ENCODE data around the gene CDC27. TPM values are rescaled to one million over a fixed set of nuclear protein-coding genes. Genes with fewer than 3 reads are reported as not detected.
"Not testable (repeated sequence)": the region's sequence is repeated elsewhere in the genome, so short reads cannot be mapped to it uniquely, and the experiment has no call there.

CDC27 gene
- total RNA-seq, 1 donor = 130 TPM

DNA sequence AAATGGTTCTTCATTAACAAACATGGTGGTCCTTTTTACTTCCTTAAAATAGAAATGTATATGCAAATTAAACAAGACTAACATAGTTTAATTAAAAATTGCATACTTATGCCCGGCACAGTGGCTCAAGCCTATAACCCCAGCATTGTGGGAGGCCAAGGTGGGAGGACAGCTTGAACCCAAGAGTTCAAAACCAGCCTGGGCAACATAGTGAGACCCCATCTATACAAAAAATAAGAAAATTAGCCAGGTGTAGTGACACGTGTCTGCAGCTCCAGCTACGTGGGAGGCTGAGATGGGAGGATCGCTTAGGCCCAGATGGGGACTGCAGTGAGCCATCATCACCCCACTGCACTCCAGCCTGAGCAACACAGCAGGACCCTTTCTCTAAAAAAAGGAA is 18.4 kb downstream of the CDC27 start:
- DNase-seq (ENCODE audit: low read depth) = no peak
- TF ChIP-seq, protein P1, sequence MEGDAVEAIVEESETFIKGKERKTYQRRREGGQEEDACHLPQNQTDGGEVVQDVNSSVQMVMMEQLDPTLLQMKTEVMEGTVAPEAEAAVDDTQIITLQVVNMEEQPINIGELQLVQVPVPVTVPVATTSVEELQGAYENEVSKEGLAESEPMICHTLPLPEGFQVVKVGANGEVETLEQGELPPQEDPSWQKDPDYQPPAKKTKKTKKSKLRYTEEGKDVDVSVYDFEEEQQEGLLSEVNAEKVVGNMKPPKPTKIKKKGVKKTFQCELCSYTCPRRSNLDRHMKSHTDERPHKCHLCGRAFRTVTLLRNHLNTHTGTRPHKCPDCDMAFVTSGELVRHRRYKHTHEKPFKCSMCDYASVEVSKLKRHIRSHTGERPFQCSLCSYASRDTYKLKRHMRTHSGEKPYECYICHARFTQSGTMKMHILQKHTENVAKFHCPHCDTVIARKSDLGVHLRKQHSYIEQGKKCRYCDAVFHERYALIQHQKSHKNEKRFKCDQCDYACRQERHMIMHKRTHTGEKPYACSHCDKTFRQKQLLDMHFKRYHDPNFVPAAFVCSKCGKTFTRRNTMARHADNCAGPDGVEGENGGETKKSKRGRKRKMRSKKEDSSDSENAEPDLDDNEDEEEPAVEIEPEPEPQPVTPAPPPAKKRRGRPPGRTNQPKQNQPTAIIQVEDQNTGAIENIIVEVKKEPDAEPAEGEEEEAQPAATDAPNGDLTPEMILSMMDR (IDR thresholded peaks at IDR 0.05; ENCODE audit: insufficient read depth, low read depth, low read length) = no peak
- H3K4me3 ChIP-seq (ENCODE audit: low read depth, low read length) = no peak overlapping the region

DNA sequence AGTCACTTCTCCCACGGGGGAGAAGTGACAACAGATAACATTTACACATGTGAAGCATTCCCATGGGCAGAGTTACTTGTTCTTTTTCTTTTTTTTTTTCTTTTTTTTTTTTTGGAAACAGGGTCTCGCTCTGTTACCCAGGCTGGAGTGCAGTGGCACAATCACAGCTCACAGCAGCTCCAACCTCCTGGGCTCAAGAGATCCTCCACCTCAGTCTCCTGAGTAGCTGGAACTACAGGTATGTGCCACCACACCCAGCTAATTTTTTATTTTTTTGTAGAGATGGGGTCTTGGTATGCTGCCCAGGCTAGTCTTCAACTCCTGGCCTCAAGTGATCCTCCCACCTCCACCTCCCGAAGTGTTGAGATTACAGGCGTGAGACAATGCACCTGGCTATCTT is 20.2 kb downstream of the CDC27 start:
- H3K4me3 ChIP-seq (ENCODE audit: low read depth, low read length); DNase-seq (ENCODE audit: low read depth): not testable (repeated sequence)

DNA sequence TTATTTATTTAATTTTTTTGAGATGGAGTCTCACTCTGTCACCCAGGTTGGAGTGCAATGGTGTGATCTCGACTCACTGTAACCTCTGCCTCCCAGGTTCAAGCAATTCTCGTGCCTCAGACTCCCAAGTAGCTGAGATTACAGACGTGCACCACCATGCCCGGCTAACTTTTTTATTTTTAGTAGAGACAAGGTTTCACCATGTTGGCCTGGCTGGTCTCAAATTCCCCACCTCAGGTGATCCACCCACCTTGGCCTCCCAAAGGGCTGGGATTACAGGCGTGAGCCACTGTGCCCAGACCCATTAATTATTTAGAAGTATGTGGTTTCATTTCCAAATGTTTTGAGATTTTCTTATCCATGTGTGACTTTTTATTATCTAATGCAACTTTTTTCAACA is 22.2 kb downstream of the CDC27 start:
- H3K4me3 ChIP-seq (ENCODE audit: low read depth, low read length); DNase-seq (ENCODE audit: low read depth): not testable (repeated sequence)

GRCh38 chr17:47165137-47165536 is 24.0 kb downstream of the CDC27 start:
- no peak for DNase-seq (ENCODE audit: low read depth)
- TF ChIP-seq, protein P1 (IDR thresholded peaks at IDR 0.05; ENCODE audit: insufficient read depth, low read depth, low read length) = no peak
- H3K4me3 ChIP-seq (ENCODE audit: low read depth, low read length) = no peak overlapping the region

GRCh38 chr17:47164263-47164662 is 24.8 kb downstream of the CDC27 start:
- H3K4me3 ChIP-seq (ENCODE audit: low read depth, low read length) = no peak overlapping the region
- DNase-seq (ENCODE audit: low read depth) = no peak

DNA sequence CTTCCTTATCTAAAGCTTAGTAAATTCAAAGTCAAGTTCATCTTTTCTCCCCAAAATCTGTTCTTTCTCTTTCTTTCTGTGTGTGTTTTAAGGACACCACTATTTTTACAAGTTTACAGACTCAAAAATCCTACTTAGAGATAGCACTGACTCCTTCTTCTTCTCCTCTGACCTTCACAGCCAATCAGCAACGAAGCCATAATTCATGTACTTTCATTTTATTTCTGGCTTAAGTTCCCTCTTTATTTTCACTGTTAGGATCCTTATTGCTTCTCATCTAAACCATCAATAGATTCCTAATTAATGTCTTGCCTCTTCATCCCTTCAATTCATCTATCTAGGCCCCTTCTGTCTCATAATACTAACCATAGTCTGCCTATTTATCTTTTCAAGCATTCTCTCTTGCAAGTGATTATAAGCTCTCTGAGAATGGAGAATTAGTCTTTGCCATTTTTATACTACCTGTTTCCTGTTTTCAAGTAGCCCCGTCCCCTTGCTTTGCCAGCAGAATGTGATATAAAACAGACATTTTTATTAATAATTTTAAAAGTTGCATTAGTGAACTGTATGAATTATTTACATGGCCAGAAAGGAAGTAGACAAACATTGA is 27.0 kb downstream of the CDC27 start:
- no peak for DNase-seq (ENCODE audit: low read depth)
- TF ChIP-seq, protein P1 (IDR thresholded peaks at IDR 0.05; ENCODE audit: insufficient read depth, low read depth, low read length) = no peak
- no peak overlapping the region for H3K4me3 ChIP-seq (ENCODE audit: low read depth, low read length)

More at GRCh38 chr17:47164263-47164662, 24.8 kb downstream of the CDC27 start:
- TF ChIP-seq, protein P1 (IDR thresholded peaks at IDR 0.05; ENCODE audit: insufficient read depth, low read depth, low read length) = no peak

GRCh38 chr17:47159315-47159714 is 29.8 kb downstream of the CDC27 start:
- H3K4me3 ChIP-seq (ENCODE audit: low read depth, low read length) = no peak overlapping the region
- TF ChIP-seq, protein P1 (IDR thresholded peaks at IDR 0.05; ENCODE audit: insufficient read depth, low read depth, low read length) = no peak
- no peak for DNase-seq (ENCODE audit: low read depth)

DNA sequence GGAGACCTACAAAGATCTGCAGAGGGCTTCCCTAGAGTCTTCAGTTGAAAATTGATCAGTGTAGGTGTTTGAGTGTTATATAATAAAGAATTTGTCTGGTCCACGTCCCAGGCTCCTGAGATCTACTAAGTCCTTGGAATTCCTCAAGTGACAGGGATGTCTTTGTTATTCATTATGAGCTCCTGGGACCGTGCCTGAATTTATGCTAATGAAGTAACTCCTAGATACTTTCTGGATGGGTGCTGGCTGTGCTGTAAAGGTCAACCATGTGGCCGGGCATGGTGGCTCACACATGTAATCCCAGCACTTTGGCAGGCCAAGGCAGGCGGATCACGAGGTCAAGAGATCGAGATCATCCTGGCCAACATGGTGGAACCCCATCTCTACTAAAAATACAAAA is 43.7 kb downstream of the CDC27 start:
- no peak overlapping the region for H3K4me3 ChIP-seq (ENCODE audit: low read depth, low read length)
- TF ChIP-seq, protein P1 (IDR thresholded peaks at IDR 0.05; ENCODE audit: insufficient read depth, low read depth, low read length) = no peak
- DNase-seq (ENCODE audit: low read depth) = no peak
